Activated CD4-positive, alpha-beta T cell treated with anti-CD3 and anti-CD28 coated beads for 36 hours (primary cell): ENCODE results near the gene PCNT. TPM values are rescaled to one million over a fixed set of nuclear protein-coding genes. Genes with fewer than 3 reads are reported as not detected.
"Not testable (repeated sequence)": the region's sequence is repeated elsewhere in the genome, so short reads cannot be mapped to it uniquely, and the experiment has no call there.

Experiments used
- ATAC-seq: fragments of 200-7000 bp; cut with Tn5 transposase; one replicate; pipeline ENCODE4 v1.10.0; 2021; ENCODE audit warnings: mild to moderate bottlenecking, moderate library complexity
- CTCF ChIA-PET: fragments of 350-600 bp; sonication (Branson Sonifier 250); formaldehyde crosslinking; loops from one replicate; lab custom pipeline; 2021; ENCODE audit warnings: antibody characterized with exemption; lab: Charles Lee
- POLR2A ChIA-PET: fragments of 350-600 bp; sonication (Branson Sonifier 250); formaldehyde crosslinking; loops from one replicate; lab custom pipeline; 2021; ENCODE audit warnings: antibody characterized with exemption, inconsistent platforms; lab: Charles Lee
- DNase-seq: peaks from one replicate; pipeline ENCODE4 v3.0.0-alpha.2; 2020
- H3K27ac Mint-ChIP-seq: one replicate; pipeline ENCODE4 v1.8.0; 2021; ENCODE audit warnings: mixed read lengths
- H3K27me3 Mint-ChIP-seq: one replicate; pipeline ENCODE4 v1.8.0; 2021; ENCODE audit warnings: mixed read lengths
- H3K36me3 Mint-ChIP-seq: one replicate; pipeline ENCODE4 v1.8.0; 2021; ENCODE audit warnings: low read depth, mixed read lengths
- H3K4me1 Mint-ChIP-seq: one replicate; pipeline ENCODE4 v1.8.0; 2021; ENCODE audit warnings: mixed read lengths
- H3K4me3 Mint-ChIP-seq: one replicate; pipeline ENCODE4 v1.8.0; 2021; ENCODE audit warnings: mild to moderate bottlenecking, moderate library complexity, mixed read lengths
- H3K9me3 Mint-ChIP-seq: one replicate; pipeline ENCODE4 v1.8.0; 2021; ENCODE audit warnings: low read depth, mixed read lengths
- intact Hi-C, 2 experiments: fragments of 100-400 bp; cut with DNase I in 1 of 2; cut with micrococcal nuclease in 1 of 2; formaldehyde crosslinking; loops; one replicate each; pipeline versions ENCODE4 v1.14.2 to v1.15.1; 2022 to 2024; cut with DNase I, micrococcal nuclease
- total RNA-seq, 2 experiments: library from RNA; stranded (reverse); gene quantifications; one replicate each; pipeline ENCODE4 v1.2.3, GENCODE V29; 2021

The PCNT gene
- total RNA-seq, 2 experiments from 2014 or later, result 46.5 to 47.7 TPM

- H3K4me3 Mint-ChIP-seq, ATAC-seq, H3K27ac Mint-ChIP-seq, H3K27me3 Mint-ChIP-seq, DNase-seq, H3K9me3 Mint-ChIP-seq, CTCF ChIA-PET, H3K4me1 Mint-ChIP-seq, intact Hi-C loops: not testable (repeated sequence)
- peaks cover 49% of the 10 kb centered on the region for H3K36me3 Mint-ChIP-seq
- POLR2A ChIA-PET, result interaction anchor here (0.7 kb wide), 1 partner anchor 17 kb away, joined by 5 read pairs; no protein-coding TSS in a partner anchor
These were observed 124.9 kb downstream of the PCNT start for GRCh38 chr21:46448855-46449254.

- Mint-ChIP-seq H3K36me3 (peaks cover 64% of the 10 kb centered on the region), H3K4me3 (no peak overlapping the region), H3K4me1 (peaks cover 26% of the 10 kb centered on the region), H3K27ac (no peak overlapping the region), H3K27me3 (no peaks in the 10 kb centered on the region), H3K9me3 (peaks cover 8% of the 10 kb centered on the region)
- intact Hi-C loops, result loop anchor here in 1 of 2 experiments (10.0 kb wide), 1 partner anchor 128 kb away; the partner anchor contains the start of genes C21orf58 and PCNT
- DNase-seq (no peak), ATAC-seq (no peak)
- POLR2A ChIA-PET, result no interaction called here
- CTCF ChIA-PET, result no interaction called here
These were observed 128.8 kb downstream of the PCNT start for GRCh38 chr21:46452710-46453109.

- H3K4me1 Mint-ChIP-seq, result peaks cover 28% of the 10 kb centered on the region
- ATAC-seq, result no peak
- H3K27ac Mint-ChIP-seq, result no peak overlapping the region
- no peak for DNase-seq
- CTCF ChIA-PET, result no interaction called here
- H3K9me3 Mint-ChIP-seq, result peaks cover under 1% of the 10 kb centered on the region
- intact Hi-C loops, result loop anchor here in 1 of 2 experiments (10.0 kb wide), 1 partner anchor 129 kb away; the partner anchor contains the start of genes C21orf58 and PCNT
- H3K27me3 Mint-ChIP-seq, result no peaks in the 10 kb centered on the region
- POLR2A ChIA-PET, result no interaction called here
- H3K36me3 Mint-ChIP-seq, result peaks cover 55% of the 10 kb centered on the region
- H3K4me3 Mint-ChIP-seq, result no peak overlapping the region
These were observed 130.2 kb downstream of the PCNT start for GRCh38 chr21:46454142-46454541.

GRCh38 chr21:46454634-46455390 is 130.9 kb downstream of the PCNT start:
- Mint-ChIP-seq H3K27me3 (no peaks in the 10 kb centered on the region), H3K4me1 (peaks cover 28% of the 10 kb centered on the region), H3K27ac (no peak overlapping the region), H3K4me3 (no peak overlapping the region), H3K36me3 (peaks cover 49% of the 10 kb centered on the region), H3K9me3 (no peaks in the 10 kb centered on the region)
- ATAC-seq (no peak), DNase-seq (no peak)
- CTCF ChIA-PET, result interaction anchor here (0.6 to 1.1 kb wide), 3 partner anchors 10 to 159 kb away, joined by 3 to 6 read pairs (median 3); no protein-coding TSS in a partner anchor
- POLR2A ChIA-PET, result no interaction called here
- intact Hi-C loops, result loop anchor here in 1 of 2 experiments (5.0 to 10.0 kb wide), 3 partner anchors 102 to 168 kb away; partner anchors contain the start of genes C21orf58, MCM3AP, PCNT and YBEY

- POLR2A ChIA-PET, result no interaction called here
- ATAC-seq, result no peak
These were observed 131.8 kb downstream of the PCNT start for GRCh38 chr21:46455575-46456385.

GRCh38 chr21:46456750-46457149 is 132.8 kb downstream of the PCNT start:
- DNase-seq (no peak), ATAC-seq (no peak)
- peak overlapping the region; percentile 1 for H3K27ac Mint-ChIP-seq
- CTCF ChIA-PET, result interaction anchor here (0.7 kb wide), 1 partner anchor 9 kb away, joined by 5 read pairs; no protein-coding TSS in a partner anchor
- peaks cover 38% of the 10 kb centered on the region for H3K36me3 Mint-ChIP-seq
- no peaks in the 10 kb centered on the region for H3K27me3 Mint-ChIP-seq
- H3K9me3 Mint-ChIP-seq, result no peaks in the 10 kb centered on the region
- POLR2A ChIA-PET, result no interaction called here
- peak overlapping the region; percentile 91 for H3K4me3 Mint-ChIP-seq
- H3K4me1 Mint-ChIP-seq, result peaks cover 35% of the 10 kb centered on the region
- intact Hi-C loops, result loop anchor here in 1 of 2 experiments (5.0 to 10.0 kb wide), 3 partner anchors 101 to 169 kb away; partner anchors contain the start of genes C21orf58, MCM3AP, PCNT and YBEY

More at GRCh38 chr21:46455575-46456385, 131.8 kb downstream of the PCNT start:
- peaks cover 30% of the 10 kb centered on the region for H3K4me1 Mint-ChIP-seq
- H3K27ac Mint-ChIP-seq, result no peak overlapping the region
- H3K4me3 Mint-ChIP-seq, result peak overlapping the region; percentile 91
- H3K27me3 Mint-ChIP-seq, result no peaks in the 10 kb centered on the region
- intact Hi-C loops, result loop anchor here in 1 of 2 experiments (5.0 to 10.0 kb wide), 3 partner anchors 102 to 168 kb away; partner anchors contain the start of genes C21orf58, MCM3AP, PCNT and YBEY
- no peaks in the 10 kb centered on the region for H3K9me3 Mint-ChIP-seq
- peaks cover 43% of the 10 kb centered on the region for H3K36me3 Mint-ChIP-seq
- DNase-seq, result no peak
- CTCF ChIA-PET, result interaction anchor here (0.6 to 1.1 kb wide), 4 partner anchors 8 to 160 kb away, joined by 3 to 6 read pairs (median 4); no protein-coding TSS in a partner anchor

GRCh38 chr21:46457801-46458314 is 133.9 kb downstream of the PCNT start:
- CTCF ChIA-PET, result interaction anchor here (0.6 to 1.0 kb wide), 4 partner anchors 33 to 317 kb away, joined by 3 to 5 read pairs (median 3); no protein-coding TSS in a partner anchor
- POLR2A ChIA-PET, result interaction anchor here (1.0 kb wide), 1 partner anchor 132 kb away, joined by 3 read pairs; a partner anchor contains a TSS
- DNase-seq, result peak; percentile 57
- peaks cover 35% of the 10 kb centered on the region for H3K36me3 Mint-ChIP-seq
- H3K4me1 Mint-ChIP-seq, result peaks cover 41% of the 10 kb centered on the region
- ATAC-seq, result peak; percentile 10
- no peaks in the 10 kb centered on the region for H3K9me3 Mint-ChIP-seq
- intact Hi-C loops, result loop anchor here (1.0 to 10.0 kb wide), 10 partner anchors 99 to 813 kb away; partner anchors contain the start of genes PCNT (in 2 of the 2), YBEY (in 2 of the 2), C21orf58 (in 1 of the 2) and COL6A1 (in 1 of the 2)
- H3K27ac Mint-ChIP-seq, result peak overlapping the region; percentile 84
- no peaks in the 10 kb centered on the region for H3K27me3 Mint-ChIP-seq
- peak overlapping the region; percentile 91 for H3K4me3 Mint-ChIP-seq

- H3K4me3 Mint-ChIP-seq, result peak within 1 kb of the TSS; percentile 91
- intact Hi-C loops, result loop anchor here (1.0 to 10.0 kb wide), 10 partner anchors 99 to 814 kb away; partner anchors contain the start of genes PCNT (in 2 of the 2), YBEY (in 2 of the 2), C21orf58 (in 1 of the 2) and COL6A1 (in 1 of the 2)
- CTCF ChIA-PET, result interaction anchor here (0.6 to 1.6 kb wide), 3 partner anchors 42 to 315 kb away, joined by 3 to 4 read pairs (median 3); no protein-coding TSS in a partner anchor
- peaks cover 36% of the 10 kb centered on the region for H3K36me3 Mint-ChIP-seq
- no peaks in the 10 kb centered on the region for H3K27me3 Mint-ChIP-seq
- no peaks in the 10 kb centered on the region for H3K9me3 Mint-ChIP-seq
- POLR2A ChIA-PET, result interaction anchor here (0.6 to 1.0 kb wide), 2 partner anchors 12 to 133 kb away, joined by 3 read pairs; a partner anchor contains a TSS
- H3K27ac Mint-ChIP-seq, result peak within 1 kb of the TSS; percentile 84
- peaks cover 41% of the 10 kb centered on the region for H3K4me1 Mint-ChIP-seq
- ATAC-seq (peak; percentile 98), DNase-seq (peak; percentile 96)
These were observed 134.5 kb downstream of the PCNT start, which contains the start of gene DIP2A for GRCh38 chr21:46458315-46459023. Gene DIP2A (plus strand): TSS chr21:46458891. CDS start chr21:46459132, 241 bp downstream.

GRCh38 chr21:46459024-46459355 is 135.0 kb downstream of the PCNT start:
- Mint-ChIP-seq H3K27me3 (no peaks in the 10 kb centered on the region), H3K4me3 (peak overlapping the region; percentile 91), H3K27ac (peak overlapping the region; percentile 83), H3K9me3 (no peaks in the 10 kb centered on the region), H3K36me3 (peaks cover 36% of the 10 kb centered on the region), H3K4me1 (peaks cover 41% of the 10 kb centered on the region)
- no peak for ATAC-seq
- CTCF ChIA-PET, result interaction anchor here (1.6 kb wide), 1 partner anchor 42 kb away, joined by 4 read pairs; no protein-coding TSS in a partner anchor
- no peak for DNase-seq
- POLR2A ChIA-PET, result interaction anchor here (0.6 kb wide), 1 partner anchor 12 kb away, joined by 3 read pairs; no protein-coding TSS in a partner anchor
- intact Hi-C loops, result loop anchor here (2.0 to 10.0 kb wide), 6 partner anchors 98 to 814 kb away; partner anchors contain the start of genes YBEY (in 2 of the 2), C21orf58 (in 1 of the 2), COL6A1 (in 1 of the 2) and MCM3AP (in 1 of the 2)
